ENCODE measurements around the gene IFITM1. TPM values are rescaled to one million over a fixed set of nuclear protein-coding genes. Genes with fewer than 3 reads are reported as not detected.
"Not testable (repeated sequence)": the region's sequence is repeated elsewhere in the genome, so short reads cannot be mapped to it uniquely, and the experiment has no call there.

The IFITM1 gene
- total RNA-seq, 1 donor from 2014 or later: 21.2 TPM

GRCh38 chr11:326842-327580, 13.2 kb downstream of the IFITM1 start:
- TF ChIP-seq, protein P1, sequence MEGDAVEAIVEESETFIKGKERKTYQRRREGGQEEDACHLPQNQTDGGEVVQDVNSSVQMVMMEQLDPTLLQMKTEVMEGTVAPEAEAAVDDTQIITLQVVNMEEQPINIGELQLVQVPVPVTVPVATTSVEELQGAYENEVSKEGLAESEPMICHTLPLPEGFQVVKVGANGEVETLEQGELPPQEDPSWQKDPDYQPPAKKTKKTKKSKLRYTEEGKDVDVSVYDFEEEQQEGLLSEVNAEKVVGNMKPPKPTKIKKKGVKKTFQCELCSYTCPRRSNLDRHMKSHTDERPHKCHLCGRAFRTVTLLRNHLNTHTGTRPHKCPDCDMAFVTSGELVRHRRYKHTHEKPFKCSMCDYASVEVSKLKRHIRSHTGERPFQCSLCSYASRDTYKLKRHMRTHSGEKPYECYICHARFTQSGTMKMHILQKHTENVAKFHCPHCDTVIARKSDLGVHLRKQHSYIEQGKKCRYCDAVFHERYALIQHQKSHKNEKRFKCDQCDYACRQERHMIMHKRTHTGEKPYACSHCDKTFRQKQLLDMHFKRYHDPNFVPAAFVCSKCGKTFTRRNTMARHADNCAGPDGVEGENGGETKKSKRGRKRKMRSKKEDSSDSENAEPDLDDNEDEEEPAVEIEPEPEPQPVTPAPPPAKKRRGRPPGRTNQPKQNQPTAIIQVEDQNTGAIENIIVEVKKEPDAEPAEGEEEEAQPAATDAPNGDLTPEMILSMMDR (IDR thresholded peaks at IDR 0.05): no peak
- Mint-ChIP-seq H3K9me3 (no peaks in the 10 kb centered on the region), H3K27me3 (no peaks in the 10 kb centered on the region), H3K27ac (peak overlapping the region; percentile 92), H3K4me1 (peaks cover 56% of the 10 kb centered on the region), H3K36me3 (ENCODE audit: low read depth) (no peaks in the 10 kb centered on the region), H3K4me3 (peak overlapping the region; percentile 53)
- ATAC-seq (ENCODE audit: low read depth) (peak; percentile 65), DNase-seq (peak; percentile 46)
- POLR2A ChIA-PET: interaction anchor here (0.6 to 2.0 kb wide), 12 partner anchors 10 to 119 kb away, joined by 3 to 25 read pairs (median 4); partner anchors contain the start of genes BET1L, PGGHG and RIC8A
- CTCF ChIA-PET: interaction anchor here (1.2 kb wide), 1 partner anchor 70 kb away, joined by 3 read pairs; no protein-coding TSS in a partner anchor
- intact Hi-C loops (cut with micrococcal nuclease): loop anchor here (2.0 kb wide), 2 partner anchors 14 to 22 kb away; no protein-coding TSS in a partner anchor

DNA sequence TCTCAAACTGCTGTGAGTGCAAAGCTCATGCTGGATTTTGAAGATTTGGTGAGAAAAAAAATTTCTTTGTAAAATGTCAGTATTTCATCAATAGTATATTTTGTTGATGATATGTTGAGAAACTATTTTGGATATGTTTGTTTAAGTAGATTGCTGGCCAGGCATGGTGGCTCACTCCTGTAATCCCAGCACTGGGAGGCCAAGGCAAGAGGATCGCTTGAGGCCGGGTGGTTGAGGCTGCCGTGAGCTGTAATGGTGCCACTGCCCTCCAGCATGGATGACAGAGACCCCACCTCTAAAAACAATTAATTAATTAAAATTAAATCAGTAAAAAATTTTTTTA, 13.7 kb downstream of the IFITM1 start:
- intact Hi-C loops (cut with micrococcal nuclease): loop anchor here (2.0 kb wide), 2 partner anchors 15 to 21 kb away; no protein-coding TSS in a partner anchor
- no peak for DNase-seq

DNA sequence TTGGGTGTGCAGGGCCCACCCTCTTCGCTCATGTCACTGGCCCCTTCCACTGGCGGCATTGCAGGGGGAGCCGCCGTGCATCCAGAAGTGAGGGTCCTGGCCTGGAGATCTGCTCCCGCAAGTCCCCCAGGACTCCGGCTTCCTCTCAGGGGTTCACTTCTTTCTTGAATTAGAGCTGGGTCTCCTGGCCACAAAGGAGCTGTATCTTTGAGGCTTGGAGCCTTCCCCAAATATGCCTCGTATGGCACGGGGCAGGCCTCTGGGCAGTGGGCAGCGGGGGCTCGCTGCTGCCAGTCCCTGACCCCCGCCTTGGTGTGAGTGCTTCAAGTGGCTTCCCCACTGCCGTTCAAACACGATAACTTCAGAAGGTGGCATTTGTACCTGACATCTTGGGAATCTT, 14.2 kb downstream of the IFITM1 start:
- Mint-ChIP-seq H3K27me3 (no peaks in the 10 kb centered on the region), H3K36me3 (ENCODE audit: low read depth) (no peaks in the 10 kb centered on the region), H3K9me3 (no peaks in the 10 kb centered on the region), H3K27ac (peak overlapping the region; percentile 50), H3K4me1 (peaks cover 56% of the 10 kb centered on the region), H3K4me3 (no peak overlapping the region)
- intact Hi-C loops (cut with micrococcal nuclease): no loop called here
- CTCF ChIA-PET: no interaction called here
- DNase-seq (no peak), ATAC-seq (ENCODE audit: low read depth) (no peak)
- TF ChIP-seq, protein P1 (IDR thresholded peaks at IDR 0.05): no peak
- POLR2A ChIA-PET: interaction anchor here (0.6 to 3.5 kb wide), 10 partner anchors 11 to 120 kb away, joined by 3 to 25 read pairs (median 6); partner anchors contain the start of genes BET1L, PGGHG and RIC8A

More for the DNA sequence above, 13.7 kb downstream of the IFITM1 start:
- ChIA-PET CTCF (interaction anchor here (1.2 kb wide), 1 partner anchor 70 kb away, joined by 3 read pairs; no protein-coding TSS in a partner anchor), POLR2A (interaction anchor here (0.7 to 2.0 kb wide), 10 partner anchors 11 to 120 kb away, joined by 3 to 25 read pairs (median 4); partner anchors contain the start of genes BET1L, PGGHG and RIC8A)
- peak overlapping the region; percentile 53 for H3K4me3 Mint-ChIP-seq
- no peaks in the 10 kb centered on the region for H3K9me3 Mint-ChIP-seq
- no peak for ATAC-seq (ENCODE audit: low read depth)
- H3K36me3 Mint-ChIP-seq (ENCODE audit: low read depth): no peaks in the 10 kb centered on the region
- peaks cover 56% of the 10 kb centered on the region for H3K4me1 Mint-ChIP-seq
- H3K27ac Mint-ChIP-seq: peak overlapping the region; percentile 92
- TF ChIP-seq, protein P1 (IDR thresholded peaks at IDR 0.05): no peak
- no peaks in the 10 kb centered on the region for H3K27me3 Mint-ChIP-seq

GRCh38 chr11:328516-329100, 14.8 kb downstream of the IFITM1 start:
- H3K27ac Mint-ChIP-seq: peak overlapping the region; percentile 50
- H3K4me3 Mint-ChIP-seq; intact Hi-C loops (cut with micrococcal nuclease); H3K27me3 Mint-ChIP-seq; H3K36me3 Mint-ChIP-seq (ENCODE audit: low read depth); ATAC-seq (ENCODE audit: low read depth); CTCF ChIA-PET; H3K9me3 Mint-ChIP-seq; DNase-seq: not testable (repeated sequence)
- POLR2A ChIA-PET: interaction anchor here (0.6 to 3.5 kb wide), 6 partner anchors 11 to 448 kb away, joined by 3 to 21 read pairs (median 4); no protein-coding TSS in a partner anchor
- H3K4me1 Mint-ChIP-seq: peaks cover 56% of the 10 kb centered on the region

DNA sequence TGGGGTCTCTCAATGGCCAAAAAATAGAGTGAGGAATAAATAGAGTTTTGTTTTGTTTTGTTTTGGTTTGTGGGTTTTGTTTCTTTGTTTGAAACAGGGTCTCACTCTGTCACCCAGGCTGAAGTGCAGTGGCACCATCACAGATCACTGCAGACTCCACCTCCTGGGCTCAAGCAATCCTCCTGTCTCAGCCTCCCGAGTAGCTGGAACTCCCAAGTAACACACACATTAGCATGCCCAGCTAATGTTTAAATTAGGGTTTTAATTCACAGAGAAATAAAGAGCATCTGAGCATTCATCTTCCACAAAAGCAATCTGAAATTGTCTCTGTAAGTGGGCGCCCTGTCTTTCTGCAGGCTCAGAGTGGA, 16.0 kb downstream of the IFITM1 start:
- H3K9me3 Mint-ChIP-seq: no peaks in the 10 kb centered on the region
- H3K4me3 Mint-ChIP-seq: no peak overlapping the region
- peaks cover 52% of the 10 kb centered on the region for H3K4me1 Mint-ChIP-seq
- no peaks in the 10 kb centered on the region for H3K27me3 Mint-ChIP-seq
- intact Hi-C loops (cut with micrococcal nuclease): no loop called here
- TF ChIP-seq, protein P1 (IDR thresholded peaks at IDR 0.05): no peak
- no peaks in the 10 kb centered on the region for H3K36me3 Mint-ChIP-seq (ENCODE audit: low read depth)
- POLR2A ChIA-PET: interaction anchor here (1.0 to 3.5 kb wide), 3 partner anchors 10 to 26 kb away, joined by 3 to 21 read pairs (median 3); no protein-coding TSS in a partner anchor
- DNase-seq (no peak), ATAC-seq (ENCODE audit: low read depth) (no peak)
- CTCF ChIA-PET: interaction anchor here (1.3 to 1.9 kb wide), 2 partner anchors 21 to 79 kb away, joined by 3 to 8 read pairs; no protein-coding TSS in a partner anchor
- H3K27ac Mint-ChIP-seq: peak overlapping the region; percentile 75

Data from activated B cell treated with CpG ODN at 0.5 μM for 24 hours (primary cell).